Stimulated activated CD4-positive, alpha-beta T cell treated with anti-CD3 and anti-CD28 coated beads, Interleukin-4, amount 100 ng/mL, for 1 hour (primary cell): Measurements from ENCODE around the gene TMEM266.

Experiments used
- DNase-seq: peaks from one replicate; pipeline ENCODE4 v3.0.0-alpha.2; 2020

The TMEM266 gene

DNA sequence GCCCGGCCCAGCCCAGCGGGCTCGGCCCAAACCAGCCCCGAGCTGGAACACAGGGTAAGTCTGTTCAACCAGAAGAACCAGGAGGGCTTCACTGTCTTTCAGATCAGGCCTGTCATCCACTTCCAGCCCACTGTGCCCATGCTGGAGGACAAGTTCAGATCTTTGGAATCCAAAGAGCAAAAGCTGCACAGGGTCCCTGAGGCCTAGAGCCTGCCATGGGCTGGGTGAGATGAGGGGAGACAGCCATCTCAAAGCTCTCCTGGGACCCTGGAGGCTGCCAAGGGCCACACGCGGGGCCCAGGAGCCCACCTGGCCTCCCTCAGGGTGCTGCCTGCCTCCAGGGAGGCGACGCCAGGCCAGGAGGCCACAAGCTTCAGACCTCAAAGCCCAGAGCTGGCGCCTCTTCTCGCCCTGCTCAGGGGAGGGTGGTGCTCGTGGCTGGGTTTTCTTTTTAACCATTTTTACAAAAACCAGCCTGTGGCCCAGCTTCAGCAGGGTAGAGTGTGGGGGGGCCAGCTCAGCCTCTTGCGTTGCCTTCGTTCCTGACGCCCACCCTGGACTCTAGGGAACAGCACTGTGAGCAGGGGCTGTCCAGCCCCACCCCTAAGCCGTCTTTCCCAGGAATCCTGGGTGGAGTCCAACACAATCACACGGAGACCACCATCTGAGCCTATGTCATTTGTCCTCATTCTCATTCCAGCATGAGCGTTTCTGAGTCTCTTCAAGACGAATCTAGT is 144.5 kb downstream of the TMEM266 start:
- no peak for DNase-seq

DNA sequence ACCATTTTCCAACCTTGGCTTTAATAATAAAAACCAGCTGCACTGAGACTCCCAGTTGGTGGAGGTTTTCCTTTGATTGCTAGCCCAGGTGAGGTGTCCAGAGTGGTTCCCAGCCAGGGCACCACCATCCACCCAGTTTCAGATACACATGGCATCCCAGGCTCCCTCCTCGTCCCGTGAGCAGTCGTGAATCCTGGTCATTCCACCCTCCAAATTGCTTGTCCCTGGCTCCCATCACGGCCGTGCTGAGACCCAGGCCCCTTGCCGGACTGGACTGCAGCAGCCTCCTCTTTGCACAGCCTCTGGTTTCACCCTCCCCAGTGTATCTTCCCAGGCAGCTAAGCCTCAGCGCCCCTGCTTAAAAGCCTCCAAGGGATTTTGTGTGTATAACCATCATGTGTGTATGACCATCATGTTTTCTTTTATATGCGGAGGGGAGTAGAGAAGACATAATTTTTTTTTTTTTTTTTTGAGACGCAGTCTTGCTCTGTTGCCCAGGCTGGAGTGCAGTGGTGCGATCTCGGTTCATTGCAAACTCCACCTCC is 145.2 kb downstream of the TMEM266 start:
- DNase-seq = no peak

DNA sequence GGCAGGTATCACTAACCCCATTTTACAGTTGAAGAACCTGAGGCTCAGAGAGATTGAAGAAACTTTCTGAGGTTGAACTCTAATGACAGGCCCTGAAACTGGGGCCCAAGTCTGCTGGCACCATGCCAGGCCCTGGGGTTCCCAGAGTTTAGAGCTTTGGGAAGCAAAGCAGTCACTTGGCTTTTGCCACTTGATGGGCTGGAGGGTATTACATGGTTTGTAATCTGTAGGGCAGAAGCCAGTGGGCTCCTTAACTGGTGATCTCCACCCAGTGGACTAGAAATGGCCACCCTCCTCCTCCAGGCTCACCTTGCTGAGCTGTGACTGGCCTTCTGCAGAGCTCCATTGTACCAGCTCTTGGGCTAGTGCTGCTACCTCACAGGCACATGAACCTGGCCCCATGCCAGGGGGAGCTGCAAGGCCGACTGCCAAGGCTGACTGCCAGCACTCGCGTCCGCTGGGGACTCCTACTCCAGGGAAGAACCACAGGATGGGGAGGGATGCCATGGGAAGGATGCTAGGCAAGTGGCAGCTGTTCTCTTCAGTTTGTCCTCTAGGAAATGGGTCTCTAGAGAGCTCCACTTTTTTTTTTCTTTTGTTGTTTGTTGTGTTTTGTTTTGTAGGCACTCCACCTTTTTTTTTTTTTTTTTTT is 146.7 kb downstream of the TMEM266 start:
- DNase-seq = no peak

DNA sequence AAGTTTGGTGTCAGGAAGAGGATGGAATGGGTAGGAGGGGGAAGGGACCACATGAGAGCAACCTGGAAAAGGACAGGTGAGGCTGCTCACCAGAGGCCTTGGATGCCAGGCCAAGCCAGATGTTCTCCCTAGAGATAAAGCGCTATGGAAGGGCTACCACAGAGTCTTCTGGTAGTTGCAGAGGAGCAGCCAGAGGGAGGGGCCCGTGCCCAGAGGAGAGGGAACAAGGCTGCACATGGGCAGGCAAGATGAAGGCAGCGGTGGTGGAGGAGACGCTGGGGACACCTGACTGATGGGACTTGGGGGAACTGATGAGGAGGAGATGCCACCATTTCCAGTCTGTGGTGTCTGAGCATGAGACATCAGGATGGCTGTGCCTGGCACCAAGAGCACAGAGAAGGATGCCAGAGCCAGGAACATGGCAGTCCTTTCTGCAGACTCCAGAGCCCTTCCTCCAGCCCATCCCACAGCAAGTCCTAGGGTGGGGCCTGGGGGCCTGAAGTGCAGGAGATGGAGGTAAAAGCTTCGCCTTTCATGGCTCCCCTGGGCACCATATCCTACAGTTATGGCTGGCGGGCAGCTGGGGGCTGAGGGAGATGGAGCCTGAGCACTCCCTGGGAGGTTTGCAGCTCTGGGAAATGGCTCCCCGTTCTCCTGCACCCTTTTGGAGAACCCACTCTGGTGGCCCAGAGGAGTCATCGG is 148.4 kb downstream of the TMEM266 start:
- DNase-seq = no peak

DNA sequence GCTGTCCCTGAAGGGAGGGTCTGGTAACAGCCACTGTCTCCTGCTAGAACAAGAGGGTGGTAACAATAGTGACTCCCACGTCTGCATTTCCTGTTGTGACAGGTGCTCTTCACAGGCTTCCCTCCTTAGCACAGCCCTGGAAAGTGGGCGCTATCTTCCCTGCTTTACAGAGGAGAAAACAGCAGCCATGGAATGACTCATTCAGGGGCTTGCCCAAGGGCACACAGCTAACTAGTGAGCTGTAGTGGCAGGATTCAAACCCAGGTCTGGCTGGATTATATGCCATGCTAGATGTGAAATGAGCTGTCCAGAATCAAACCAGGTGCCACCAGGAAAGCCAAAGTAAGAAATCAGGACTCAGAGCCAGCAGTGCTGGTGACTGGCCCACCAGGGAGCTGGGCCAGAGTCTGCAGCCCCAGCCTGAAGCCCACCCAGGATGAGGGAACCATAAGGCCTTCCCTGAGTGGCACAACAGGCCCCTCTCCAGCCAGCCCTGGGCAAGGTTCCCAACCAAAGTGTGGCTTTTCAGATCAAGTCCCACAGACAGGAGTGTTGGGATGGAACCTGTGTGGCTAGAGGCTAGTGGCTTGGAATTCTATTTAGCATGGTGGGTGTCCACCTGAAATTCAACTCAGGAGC is 149.1 kb downstream of the TMEM266 start:
- no peak for DNase-seq

DNA sequence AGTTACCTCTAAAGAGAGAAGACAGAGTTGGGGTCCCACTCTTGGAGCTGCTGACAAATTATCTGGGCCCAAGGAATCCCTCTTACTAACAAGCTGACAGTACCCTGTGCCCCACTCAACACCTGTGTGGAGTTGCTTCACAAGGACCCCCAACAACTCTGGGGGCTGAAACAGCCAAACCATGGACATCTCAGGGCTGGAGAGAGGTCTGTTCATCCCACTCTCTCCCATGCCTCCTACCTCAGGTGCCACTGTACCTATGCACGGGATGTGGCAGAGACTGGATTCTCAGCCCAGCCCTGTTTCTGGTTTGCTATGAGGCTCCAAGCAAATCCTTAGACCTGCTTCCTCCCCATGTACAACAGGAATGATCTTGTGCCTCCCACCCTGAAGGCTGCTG is 149.7 kb downstream of the TMEM266 start:
- DNase-seq = no peak

DNA sequence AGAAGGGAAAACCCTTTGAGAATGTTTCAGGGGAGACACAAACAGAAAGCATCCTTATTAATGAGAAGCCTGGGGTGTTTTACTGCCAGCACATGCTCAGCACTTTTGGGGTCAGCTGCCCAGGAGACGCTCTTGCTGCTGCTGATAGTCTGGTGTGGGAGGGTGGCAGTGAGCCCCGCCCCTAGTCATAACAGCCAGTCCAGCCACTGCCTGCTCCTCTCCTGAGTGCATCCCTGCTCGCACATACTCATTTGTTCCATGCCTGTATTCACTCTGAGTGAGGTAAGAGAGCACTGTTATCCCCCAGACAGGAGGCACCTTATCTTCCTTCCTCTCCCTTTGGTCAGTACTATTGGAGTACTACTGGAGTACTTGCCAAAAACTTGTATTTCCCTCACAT is 150.2 kb downstream of the TMEM266 start:
- DNase-seq = no peak

DNA sequence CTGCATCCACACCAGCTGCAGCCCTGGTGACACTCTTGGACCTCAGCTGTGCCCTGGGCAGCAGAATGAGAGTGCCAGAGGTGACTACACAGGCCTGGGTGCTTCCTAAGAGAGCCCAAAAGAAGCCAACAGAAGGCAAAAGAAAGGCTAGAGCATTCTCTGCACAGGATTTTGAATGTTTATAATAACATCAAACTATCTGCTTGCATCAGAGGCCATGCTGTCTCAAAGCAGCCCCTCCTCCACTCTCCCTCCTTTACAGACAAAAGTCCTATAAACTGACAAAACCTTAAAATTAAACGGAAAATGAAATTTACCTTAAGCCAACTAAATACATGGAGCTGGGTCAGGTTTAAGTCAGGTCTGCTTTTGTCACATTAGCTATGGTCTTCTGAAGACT is 155.8 kb downstream of the TMEM266 start:
- DNase-seq = no peak

DNA sequence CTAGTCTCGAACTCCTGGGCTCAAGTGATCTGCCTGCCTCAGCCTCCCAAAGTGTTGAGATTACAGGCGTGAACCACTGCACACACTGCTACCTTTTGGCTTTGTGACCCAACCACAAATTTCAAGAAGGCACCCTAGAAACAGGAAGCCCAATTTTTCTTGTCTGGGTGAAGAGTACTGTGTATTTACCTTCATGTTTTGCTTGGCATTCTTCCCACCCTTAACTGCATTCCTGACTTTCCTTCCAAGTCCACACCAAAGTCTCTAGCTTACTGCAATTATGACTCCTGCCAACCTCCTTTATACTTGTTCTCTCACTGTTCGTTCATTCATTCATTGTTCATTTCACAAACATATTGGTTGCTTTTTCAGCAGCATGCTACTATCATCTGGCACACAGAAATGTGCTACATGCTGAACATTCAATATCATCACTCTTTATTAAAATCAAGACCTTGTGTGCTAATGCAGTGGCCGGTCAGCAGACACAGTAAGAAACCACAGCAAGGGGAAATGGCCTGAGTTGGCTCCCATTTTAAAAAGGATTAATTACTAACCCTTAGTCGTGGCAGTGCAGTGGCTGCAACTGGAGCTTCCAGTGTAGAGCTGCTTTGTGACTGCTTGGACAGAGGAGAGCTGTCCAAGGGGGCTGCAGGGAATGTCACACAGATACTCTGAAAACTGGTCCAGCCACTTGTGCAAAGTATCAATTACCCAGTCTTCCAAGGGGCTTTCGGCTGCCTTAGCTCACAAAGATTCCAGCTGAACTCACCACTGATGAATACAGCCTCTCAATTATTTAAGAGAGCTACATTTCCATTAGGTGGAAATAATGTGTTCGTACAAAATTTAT is 157.5 kb downstream of the TMEM266 start:
- DNase-seq = no peak

DNA sequence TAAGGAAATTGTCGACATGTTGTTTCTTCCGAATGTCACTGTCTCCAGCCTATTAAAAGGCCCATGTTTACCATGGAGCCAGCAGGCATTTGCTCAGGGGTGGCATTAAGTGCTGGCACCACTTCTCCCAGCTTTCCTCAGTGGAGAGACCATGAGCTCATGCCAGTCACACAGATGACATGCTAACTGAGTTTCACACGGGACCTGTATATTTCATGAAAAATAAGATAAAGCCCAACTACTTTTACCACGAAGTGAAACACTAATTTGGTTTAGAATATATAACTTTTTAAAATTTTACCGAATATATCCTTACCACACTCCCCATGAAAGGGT is 158.1 kb downstream of the TMEM266 start:
- DNase-seq = no peak

DNA sequence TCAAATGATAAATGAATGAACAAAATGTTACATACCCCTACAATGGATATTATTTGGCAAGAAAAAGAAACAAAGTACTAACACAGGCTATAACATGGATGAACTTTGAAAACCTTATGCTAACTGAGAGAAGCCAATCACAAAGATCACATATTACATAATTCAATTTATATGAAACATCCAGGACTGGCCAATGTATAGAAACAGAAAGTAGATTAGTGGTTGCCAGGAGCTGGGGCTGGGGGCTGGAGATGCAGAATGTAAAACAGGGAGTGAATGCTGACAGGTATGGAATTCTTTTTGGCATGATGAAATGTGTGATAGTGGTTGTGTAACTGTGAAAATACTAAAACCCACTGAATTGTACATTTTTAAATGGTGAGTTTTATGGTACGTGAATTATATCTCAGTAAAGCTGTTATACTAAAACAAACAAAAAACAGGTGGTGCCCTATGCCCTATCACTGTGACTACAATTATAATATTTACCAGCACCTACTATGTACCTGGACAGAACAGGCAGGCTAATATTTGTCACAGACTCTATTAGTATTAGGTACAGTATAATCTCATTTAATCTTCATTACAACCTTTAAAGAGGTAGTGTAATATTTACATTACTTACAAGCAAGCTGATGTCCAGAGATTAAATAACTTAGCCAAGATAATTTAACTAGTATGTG is 161.4 kb downstream of the TMEM266 start:
- no peak for DNase-seq

DNA sequence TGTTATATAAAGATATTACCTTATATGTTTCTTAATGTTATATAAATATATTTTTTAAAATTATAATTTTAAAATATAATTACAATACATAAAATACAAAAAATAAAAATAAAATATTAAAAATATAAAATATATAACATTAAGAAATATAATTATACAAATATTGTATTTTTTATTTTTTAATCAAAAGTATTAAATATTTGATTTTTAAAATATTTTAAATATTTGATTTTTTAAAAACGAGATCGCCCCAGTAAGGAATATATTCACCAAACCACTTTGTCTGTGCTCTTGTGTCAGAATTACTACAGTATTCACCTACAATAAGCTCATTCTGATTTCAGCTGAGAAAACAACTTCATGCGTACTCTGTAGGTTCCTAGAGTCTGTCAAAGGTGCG is 162.4 kb downstream of the TMEM266 start:
- DNase-seq = no peak

DNA sequence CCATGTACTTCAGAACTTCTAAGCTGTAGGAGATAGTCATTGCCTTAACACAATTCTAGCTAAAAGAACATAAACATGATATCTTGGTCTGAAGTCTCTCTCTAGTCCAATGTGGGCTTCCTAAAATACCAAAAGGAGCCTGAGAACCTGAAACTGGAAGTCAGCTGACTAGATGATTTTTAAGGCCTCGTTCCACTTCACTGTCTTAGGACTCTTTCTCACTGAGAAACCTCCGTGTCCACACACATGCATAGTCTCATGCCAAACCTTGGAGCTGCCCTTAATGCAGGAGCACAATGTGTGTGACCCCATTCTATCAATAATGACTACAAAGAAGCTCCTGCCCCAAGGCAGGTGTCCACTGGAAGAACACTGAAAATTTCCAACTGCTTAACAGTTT is 163.7 kb downstream of the TMEM266 start:
- DNase-seq = no peak

DNA sequence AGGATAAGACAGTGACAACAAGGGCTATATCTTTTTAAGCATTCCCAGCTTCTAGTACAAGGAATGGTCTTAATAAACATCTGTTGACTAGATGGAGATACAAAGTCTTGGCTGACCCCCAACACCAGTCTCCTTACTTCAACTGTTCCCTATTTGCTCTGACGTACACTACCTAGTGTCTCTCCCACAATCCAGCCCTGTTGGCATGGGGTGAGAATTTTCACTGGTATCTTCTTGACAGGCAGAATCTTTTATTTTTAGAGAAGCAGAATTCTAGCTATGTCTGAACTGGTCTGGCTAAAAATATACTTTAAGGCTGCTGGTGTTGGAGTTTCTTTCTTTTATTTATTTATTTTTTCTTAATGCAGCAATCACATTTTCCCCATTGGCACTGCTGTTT is 169.5 kb downstream of the TMEM266 start:
- no peak for DNase-seq

DNA sequence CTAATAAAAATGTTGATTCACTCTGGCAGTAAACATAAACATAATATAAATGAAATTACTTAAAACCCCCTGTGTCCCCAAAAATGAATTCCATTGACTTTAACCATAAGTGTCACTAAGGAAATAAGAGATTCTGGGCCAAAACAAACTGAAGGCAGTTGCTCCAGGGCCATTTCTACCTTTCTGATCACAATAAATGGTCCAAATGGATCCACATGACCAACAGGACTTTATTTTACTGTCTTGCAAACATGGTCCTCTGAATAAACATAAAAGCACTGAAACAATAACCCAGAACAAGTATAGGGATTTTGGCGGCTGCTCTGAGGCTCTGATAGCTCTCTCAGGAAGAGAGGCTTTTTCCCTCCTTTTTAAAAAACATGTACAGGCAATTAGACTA is 174.1 kb downstream of the TMEM266 start:
- DNase-seq = no peak

DNA sequence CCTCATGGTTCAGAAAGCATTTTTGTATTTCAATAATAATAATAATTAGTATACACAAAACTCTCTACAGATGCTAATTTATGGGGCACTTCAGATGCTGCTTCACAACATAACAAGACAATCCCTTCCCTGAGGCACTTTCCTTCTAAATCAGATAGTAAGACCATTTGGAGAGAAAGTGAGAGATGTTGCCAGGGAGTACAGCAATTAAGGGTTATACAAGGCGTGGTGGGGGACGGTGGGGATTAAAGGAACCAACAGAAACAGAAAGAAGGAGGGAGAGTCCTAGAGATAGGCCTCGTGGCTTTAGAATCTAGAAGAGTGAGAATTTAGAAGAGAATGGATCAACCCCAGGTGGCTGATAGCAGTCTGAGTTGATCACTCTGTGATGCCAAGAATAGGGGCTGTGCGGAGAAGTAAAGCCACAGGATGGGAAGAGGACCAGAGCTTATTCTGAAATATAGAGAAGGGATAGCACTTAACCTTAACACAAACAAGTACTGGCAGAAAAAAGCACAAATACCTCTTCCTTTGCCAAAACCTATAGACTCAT is 174.6 kb downstream of the TMEM266 start:
- no peak for DNase-seq

DNA sequence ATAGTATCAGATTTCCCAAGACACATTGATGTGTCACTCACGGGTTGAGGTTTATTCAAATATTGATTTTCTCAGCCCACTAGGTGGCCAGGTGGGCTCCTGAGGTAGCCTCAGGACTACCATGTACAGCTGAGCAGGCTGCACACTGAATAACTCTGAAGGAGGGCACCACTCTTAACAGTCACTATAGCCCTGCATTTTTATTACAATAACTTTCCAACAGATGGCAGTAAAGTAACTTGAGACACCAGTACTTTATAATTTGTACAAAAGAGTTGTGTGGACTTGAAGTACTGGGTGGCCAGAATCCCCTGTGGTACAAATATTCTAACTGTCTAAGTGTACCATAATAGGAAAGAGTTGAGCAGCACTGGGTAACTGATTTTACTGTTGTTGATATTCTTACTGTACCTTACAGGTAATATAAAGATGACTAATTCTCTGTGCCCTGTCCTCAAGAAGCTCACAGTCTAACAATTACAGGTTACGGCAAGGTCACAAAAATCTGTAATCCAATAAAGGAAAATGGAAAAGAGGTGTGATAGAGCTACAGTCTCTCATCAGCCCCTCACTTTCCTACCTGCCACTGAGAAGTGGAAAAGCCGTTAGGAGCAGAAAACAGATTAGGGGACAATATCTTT is 175.5 kb downstream of the TMEM266 start:
- no peak for DNase-seq

DNA sequence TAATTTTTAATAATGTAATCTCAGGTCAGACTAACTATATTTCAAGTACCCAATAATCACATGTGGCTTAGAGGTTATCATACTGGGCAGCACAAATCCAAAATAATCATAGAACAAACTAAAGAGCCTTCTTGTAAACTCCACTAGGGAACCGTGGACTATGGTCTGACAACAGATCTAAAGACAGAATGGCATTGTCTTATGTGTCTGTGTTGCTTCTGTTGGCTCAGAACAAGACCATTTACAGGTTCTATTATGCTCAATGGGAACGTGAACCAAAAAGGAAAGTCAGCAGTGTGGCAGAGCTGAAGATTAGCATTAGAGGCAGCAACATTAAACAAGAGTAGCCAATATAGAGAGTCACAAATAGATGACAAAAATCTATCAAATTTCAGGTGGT is 176.6 kb downstream of the TMEM266 start:
- no peak for DNase-seq

DNA sequence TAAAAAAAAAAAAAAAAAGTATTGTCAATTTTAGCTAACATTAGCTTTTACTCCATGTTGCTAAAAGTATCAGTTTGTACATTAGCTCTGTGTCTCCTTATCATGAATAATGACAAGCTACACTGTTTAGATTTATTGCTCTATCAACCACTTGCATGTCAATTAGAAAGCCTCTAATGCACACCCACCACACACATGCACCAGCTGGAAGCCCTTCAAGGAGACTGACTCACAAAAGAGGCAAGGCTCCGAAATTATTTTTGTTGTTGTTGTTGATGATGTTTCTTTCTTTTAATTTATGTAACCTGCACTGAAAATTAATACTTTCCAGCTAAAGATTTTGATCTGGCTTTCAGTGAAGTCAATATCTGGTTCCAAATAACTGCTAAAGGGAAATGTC is 180.0 kb downstream of the TMEM266 start:
- DNase-seq = no peak

DNA sequence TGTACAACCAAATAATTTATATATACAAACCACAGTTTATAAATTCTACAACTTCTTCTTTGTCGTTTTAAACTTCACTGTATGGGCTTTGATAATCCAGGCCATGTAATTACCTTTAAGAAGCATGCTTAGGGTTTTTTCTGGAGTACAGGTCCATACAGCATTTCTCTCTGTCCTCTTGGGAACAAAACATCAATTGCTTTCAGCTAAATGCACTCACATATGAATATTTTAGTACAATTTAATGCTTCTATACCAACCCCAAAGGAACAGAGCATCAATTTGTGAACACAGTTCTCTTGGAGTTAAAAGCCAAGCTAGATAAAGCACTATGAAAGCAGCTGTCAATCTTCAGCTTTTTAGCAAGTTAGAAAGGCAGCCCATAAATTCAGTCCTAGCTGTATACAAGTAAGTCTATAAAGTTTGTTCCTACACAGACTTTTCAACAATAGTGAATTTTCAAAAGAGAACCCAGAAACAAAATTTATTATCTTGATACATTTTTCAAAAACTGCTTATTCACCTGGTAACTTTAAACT is 185.4 kb downstream of the TMEM266 start:
- no peak for DNase-seq

DNA sequence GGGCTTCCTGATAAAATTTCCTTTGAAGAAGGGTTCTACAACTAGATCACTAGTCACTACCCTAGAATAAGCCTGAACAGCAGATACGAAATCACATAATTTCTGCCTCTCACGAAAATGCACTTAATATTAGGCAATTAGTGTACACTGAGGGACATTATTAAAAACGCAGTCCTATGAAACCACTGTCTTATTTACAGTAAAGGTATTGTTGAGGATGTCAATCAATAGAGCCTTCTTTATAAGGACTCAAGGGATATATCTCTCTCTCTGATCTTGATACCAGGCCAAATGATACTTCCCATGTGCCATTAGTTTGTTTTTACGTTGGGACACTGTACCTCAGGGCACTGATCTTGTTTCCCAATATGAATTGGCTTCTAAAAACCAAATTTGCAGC is 191.9 kb downstream of the TMEM266 start:
- no peak for DNase-seq
